ENCODE measurements around the gene CLTB. TPM values are rescaled to one million over a fixed set of nuclear protein-coding genes. Genes with fewer than 3 reads are reported as not detected.
"Not testable (repeated sequence)": the region's sequence is repeated elsewhere in the genome, so short reads cannot be mapped to it uniquely, and the experiment has no call there.

Gene CLTB
- polyA plus RNA-seq, 2 donors: 517 to 730 TPM

GRCh38 chr5:176415240-176415951, 943 bp downstream of the CLTB start:
- no peaks in the 10 kb centered on the region for H3K27me3 ChIP-seq (ENCODE audit: control insufficient read depth in 1 of 2, insufficient read depth in 2 of 2, low read length in 2 of 2)
- H3K4me3 ChIP-seq (ENCODE audit: low read depth in 1 of 2, low read length in 2 of 2): peak overlapping the region; percentile 89 to 95
- WGBS, 2 donors: 47 to 52% methylated on average over 13 of the region's 13 CpGs
- H3K9me3 ChIP-seq (ENCODE audit: control insufficient read depth in 2 of 2, insufficient read depth in 1 of 2, low read depth in 1 of 2, low read length in 1 of 2): no peaks in the 10 kb centered on the region
- peaks cover 0 to 9% of the 10 kb centered on the region in 2 donors for H3K36me3 ChIP-seq (ENCODE audit: control insufficient read depth in 2 of 2, insufficient read depth in 2 of 2, low read length in 1 of 2)
- H3K27ac ChIP-seq (ENCODE audit: low read depth in 2 of 2, low read length in 1 of 2): peak overlapping the region; percentile 95 to 96
- peaks cover 0 to 30% of the 10 kb centered on the region in 2 donors for H3K4me1 ChIP-seq (ENCODE audit: control insufficient read depth in 2 of 2, insufficient read depth in 2 of 2, low read length in 1 of 2)

DNA sequence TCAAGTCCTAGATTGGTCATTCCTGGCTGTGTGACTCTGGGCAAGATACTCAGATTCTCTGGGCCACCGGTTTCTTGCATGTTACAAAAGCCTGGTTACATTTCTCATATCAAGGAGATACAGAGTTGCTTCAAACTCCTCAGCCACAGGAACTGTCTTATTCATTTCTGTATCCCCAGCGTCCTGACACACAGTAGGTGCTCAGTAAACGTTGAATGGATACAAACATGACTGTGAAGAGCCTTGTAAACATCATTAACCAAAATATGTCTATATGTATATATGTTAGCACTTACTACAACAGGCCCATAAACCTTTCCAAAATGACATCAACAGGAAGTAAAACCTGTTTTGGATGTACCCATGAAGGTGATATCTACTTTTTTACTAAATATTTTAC, 1.6 kb downstream of the CLTB start:
- Histone ChIP-seq H3K27ac (ENCODE audit: low read depth in 2 of 2, low read length in 1 of 2) (peak overlapping the region; percentile 93 to 94), H3K9me3 (ENCODE audit: control insufficient read depth in 2 of 2, insufficient read depth in 1 of 2, low read depth in 1 of 2, low read length in 1 of 2) (no peaks in the 10 kb centered on the region), H3K36me3 (ENCODE audit: control insufficient read depth in 2 of 2, insufficient read depth in 2 of 2, low read length in 1 of 2) (peaks cover 0 to 11% of the 10 kb centered on the region in 2 donors), H3K27me3 (ENCODE audit: control insufficient read depth in 1 of 2, insufficient read depth in 2 of 2, low read length in 2 of 2) (no peaks in the 10 kb centered on the region), H3K4me3 (ENCODE audit: low read depth in 1 of 2, low read length in 2 of 2) (peak overlapping the region; percentile 14 to 89), H3K4me1 (ENCODE audit: control insufficient read depth in 2 of 2, insufficient read depth in 2 of 2, low read length in 1 of 2) (peaks cover 0 to 31% of the 10 kb centered on the region in 2 donors)
- WGBS, 2 donors: 43 to 58% methylated on average over 3 of the region's 3 CpGs

DNA sequence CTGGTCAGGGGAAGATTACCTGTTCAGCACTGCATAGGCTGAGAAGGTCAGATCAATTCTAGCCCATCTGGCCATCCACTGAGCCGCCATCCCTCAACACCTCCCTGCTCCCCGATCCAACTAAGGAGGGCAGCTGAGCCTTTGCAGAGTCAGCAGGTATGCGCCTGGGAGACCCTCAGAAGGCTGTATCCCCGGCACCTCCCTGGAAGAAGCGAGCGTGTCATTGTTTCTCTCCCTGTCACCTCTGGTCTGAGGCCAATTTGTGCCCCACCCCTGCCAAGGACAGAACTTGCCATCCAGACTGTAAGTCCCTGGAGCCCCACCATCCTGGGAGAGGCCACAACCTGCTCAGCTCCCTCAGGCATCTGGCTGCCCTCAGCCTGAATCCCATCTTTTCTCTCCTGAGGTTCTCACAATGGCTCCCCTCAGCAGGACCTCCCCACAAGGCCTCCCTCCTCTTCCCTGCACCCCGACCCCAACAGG, 2.6 kb downstream of the CLTB start:
- Histone ChIP-seq H3K27me3 (ENCODE audit: control insufficient read depth in 1 of 2, insufficient read depth in 2 of 2, low read length in 2 of 2) (no peaks in the 10 kb centered on the region), H3K4me1 (ENCODE audit: control insufficient read depth in 2 of 2, insufficient read depth in 2 of 2, low read length in 1 of 2) (peaks cover 0 to 32% of the 10 kb centered on the region in 2 donors), H3K36me3 (ENCODE audit: control insufficient read depth in 2 of 2, insufficient read depth in 2 of 2, low read length in 1 of 2) (peaks cover 0 to 13% of the 10 kb centered on the region in 2 donors), H3K4me3 (ENCODE audit: low read depth in 1 of 2, low read length in 2 of 2) (peak overlapping the region; percentile 38 to 89), H3K9me3 (ENCODE audit: control insufficient read depth in 2 of 2, insufficient read depth in 1 of 2, low read depth in 1 of 2, low read length in 1 of 2) (no peaks in the 10 kb centered on the region), H3K27ac (ENCODE audit: low read depth in 2 of 2, low read length in 1 of 2) (peak overlapping the region; percentile 93 to 94)
- 60 to 74% methylated on average over 7 of the region's 7 CpGs for WGBS, 2 donors

- Histone ChIP-seq H3K4me3 (ENCODE audit: low read depth in 1 of 2, low read length in 2 of 2) (peak overlapping the region; percentile 38 to 89), H3K27ac (ENCODE audit: low read depth in 2 of 2, low read length in 1 of 2) (peak overlapping the region; percentile 93 to 94), H3K9me3 (ENCODE audit: control insufficient read depth in 2 of 2, insufficient read depth in 1 of 2, low read depth in 1 of 2, low read length in 1 of 2) (no peaks in the 10 kb centered on the region), H3K27me3 (ENCODE audit: control insufficient read depth in 1 of 2, insufficient read depth in 2 of 2, low read length in 2 of 2) (no peaks in the 10 kb centered on the region), H3K4me1 (ENCODE audit: control insufficient read depth in 2 of 2, insufficient read depth in 2 of 2, low read length in 1 of 2) (peaks cover 0 to 32% of the 10 kb centered on the region in 2 donors), H3K36me3 (ENCODE audit: control insufficient read depth in 2 of 2, insufficient read depth in 2 of 2, low read length in 1 of 2) (peaks cover 0 to 13% of the 10 kb centered on the region in 2 donors)
- WGBS, 2 donors: 29 to 63% methylated on average over 2 of the region's 2 CpGs
Observed at GRCh38 chr5:176413255-176413565, 3.1 kb downstream of the CLTB start.

DNA sequence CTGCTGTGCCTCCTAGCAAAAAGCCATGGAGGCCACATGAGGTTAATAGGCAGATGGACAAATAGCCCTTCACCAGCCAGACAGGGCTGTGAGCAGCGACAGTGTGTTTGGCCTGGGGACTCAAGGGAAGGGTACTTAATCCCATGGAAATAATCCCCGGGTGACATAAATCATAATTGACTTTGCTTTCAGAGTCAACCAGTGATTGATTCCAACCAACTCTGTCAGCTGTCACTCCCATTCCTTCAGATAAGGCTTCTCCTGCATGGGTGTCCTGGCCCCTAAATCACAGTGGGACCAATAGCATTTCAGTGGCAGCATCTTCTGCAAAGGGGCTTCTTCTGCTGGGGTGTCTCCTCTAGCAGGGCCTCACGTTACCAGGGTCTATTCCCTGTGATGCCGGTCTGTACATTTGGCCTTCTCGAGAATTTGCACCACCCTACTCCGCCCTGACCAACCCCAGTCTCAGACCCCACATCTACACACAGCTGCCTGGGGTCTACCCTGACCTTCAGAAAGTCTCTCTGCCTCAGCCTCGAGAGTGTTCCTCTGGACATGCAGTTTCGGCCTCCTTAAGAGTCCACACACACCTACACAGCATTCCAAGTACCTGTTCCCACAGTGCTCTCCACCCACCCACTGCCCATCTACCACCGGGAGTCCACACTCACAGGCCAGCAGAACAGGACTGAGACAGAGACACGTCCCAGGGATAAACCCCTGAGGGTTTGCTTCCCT, 3.7 kb downstream of the CLTB start:
- Histone ChIP-seq H3K27ac (ENCODE audit: low read depth in 2 of 2, low read length in 1 of 2) (peak overlapping the region; percentile 93 to 94), H3K36me3 (ENCODE audit: control insufficient read depth in 2 of 2, insufficient read depth in 2 of 2, low read length in 1 of 2) (peaks cover 0 to 13% of the 10 kb centered on the region in 2 donors), H3K9me3 (ENCODE audit: control insufficient read depth in 2 of 2, insufficient read depth in 1 of 2, low read depth in 1 of 2, low read length in 1 of 2) (no peaks in the 10 kb centered on the region), H3K27me3 (ENCODE audit: control insufficient read depth in 1 of 2, insufficient read depth in 2 of 2, low read length in 2 of 2) (no peaks in the 10 kb centered on the region), H3K4me3 (ENCODE audit: low read depth in 1 of 2, low read length in 2 of 2) (peak overlapping the region; percentile 38 to 89), H3K4me1 (ENCODE audit: control insufficient read depth in 2 of 2, insufficient read depth in 2 of 2, low read length in 1 of 2) (peaks cover 0 to 34% of the 10 kb centered on the region in 2 donors)
- WGBS, 2 donors: 57 to 65% methylated on average over 10 of the region's 10 CpGs

- Histone ChIP-seq H3K4me3 (ENCODE audit: low read depth in 1 of 2, low read length in 2 of 2) (peak overlapping the region in 1 of 2 donors; percentile 9), H3K9me3 (ENCODE audit: control insufficient read depth in 2 of 2, insufficient read depth in 1 of 2, low read depth in 1 of 2, low read length in 1 of 2) (no peaks in the 10 kb centered on the region), H3K4me1 (ENCODE audit: control insufficient read depth in 2 of 2, insufficient read depth in 2 of 2, low read length in 1 of 2) (peaks cover 0 to 36% of the 10 kb centered on the region in 2 donors), H3K36me3 (ENCODE audit: control insufficient read depth in 2 of 2, insufficient read depth in 2 of 2, low read length in 1 of 2) (peaks cover 0 to 22% of the 10 kb centered on the region in 2 donors), H3K27ac (ENCODE audit: low read depth in 2 of 2, low read length in 1 of 2) (peak overlapping the region; percentile 82 to 94), H3K27me3 (ENCODE audit: control insufficient read depth in 1 of 2, insufficient read depth in 2 of 2, low read length in 2 of 2) (no peaks in the 10 kb centered on the region)
- 59 to 84% methylated on average over 5 of the region's 5 CpGs for WGBS, 2 donors
Observed at GRCh38 chr5:176410486-176411180, 5.7 kb downstream of the CLTB start.

GRCh38 chr5:176409765-176410164, 6.6 kb downstream of the CLTB start:
- H3K9me3 ChIP-seq (ENCODE audit: control insufficient read depth in 2 of 2, insufficient read depth in 1 of 2, low read depth in 1 of 2, low read length in 1 of 2): no peaks in the 10 kb centered on the region
- H3K4me1 ChIP-seq (ENCODE audit: control insufficient read depth in 2 of 2, insufficient read depth in 2 of 2, low read length in 1 of 2): peaks cover 2 to 36% of the 10 kb centered on the region in 2 donors
- no peaks in the 10 kb centered on the region for H3K27me3 ChIP-seq (ENCODE audit: control insufficient read depth in 1 of 2, insufficient read depth in 2 of 2, low read length in 2 of 2)
- peaks cover 0 to 25% of the 10 kb centered on the region in 2 donors for H3K36me3 ChIP-seq (ENCODE audit: control insufficient read depth in 2 of 2, insufficient read depth in 2 of 2, low read length in 1 of 2)
- H3K4me3 ChIP-seq (ENCODE audit: low read depth in 1 of 2, low read length in 2 of 2): no peak overlapping the region
- WGBS, 2 donors: 92 to 95% methylated on average over 4 of the region's 4 CpGs
- peak overlapping the region; percentile 82 to 94 for H3K27ac ChIP-seq (ENCODE audit: low read depth in 2 of 2, low read length in 1 of 2)

GRCh38 chr5:176408590-176408989, 7.7 kb downstream of the CLTB start:
- Histone ChIP-seq H3K27me3 (ENCODE audit: control insufficient read depth in 1 of 2, insufficient read depth in 2 of 2, low read length in 2 of 2) (no peaks in the 10 kb centered on the region), H3K27ac (ENCODE audit: low read depth in 2 of 2, low read length in 1 of 2) (peak overlapping the region; percentile 0 to 5), H3K4me1 (ENCODE audit: control insufficient read depth in 2 of 2, insufficient read depth in 2 of 2, low read length in 1 of 2) (peaks cover 2 to 35% of the 10 kb centered on the region in 2 donors), H3K4me3 (ENCODE audit: low read depth in 1 of 2, low read length in 2 of 2) (no peak overlapping the region), H3K36me3 (ENCODE audit: control insufficient read depth in 2 of 2, insufficient read depth in 2 of 2, low read length in 1 of 2) (peaks cover 0 to 29% of the 10 kb centered on the region in 2 donors), H3K9me3 (ENCODE audit: control insufficient read depth in 2 of 2, insufficient read depth in 1 of 2, low read depth in 1 of 2, low read length in 1 of 2) (no peaks in the 10 kb centered on the region)
- WGBS, 2 donors: 85 to 86% methylated on average over 5 of the region's 5 CpGs

DNA sequence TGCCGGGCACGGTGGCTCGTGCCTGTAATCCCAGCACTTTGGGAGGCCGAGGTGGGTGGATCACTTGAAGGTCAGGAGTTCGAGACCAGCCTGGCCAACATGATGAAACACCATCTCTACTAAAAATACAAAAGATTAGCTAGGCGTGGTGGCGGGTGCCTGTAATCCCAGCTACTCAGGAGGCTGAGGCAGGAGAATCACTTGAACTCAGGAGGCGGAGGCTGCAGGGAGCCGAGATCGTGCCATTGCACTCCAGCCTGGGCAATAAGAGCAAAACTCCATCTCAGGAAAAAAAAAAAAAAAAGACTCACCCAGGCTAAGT, 8.1 kb downstream of the CLTB start:
- Histone ChIP-seq H3K27ac (ENCODE audit: low read depth in 2 of 2, low read length in 1 of 2) (peak overlapping the region; percentile 0 to 84), H3K36me3 (ENCODE audit: control insufficient read depth in 2 of 2, insufficient read depth in 2 of 2, low read length in 1 of 2) (peaks cover 0 to 26% of the 10 kb centered on the region in 2 donors), H3K4me1 (ENCODE audit: control insufficient read depth in 2 of 2, insufficient read depth in 2 of 2, low read length in 1 of 2) (peaks cover 2 to 31% of the 10 kb centered on the region in 2 donors)
- not testable (repeated sequence) for H3K4me3 ChIP-seq (ENCODE audit: low read depth in 1 of 2, low read length in 2 of 2); H3K9me3 ChIP-seq (ENCODE audit: control insufficient read depth in 2 of 2, insufficient read depth in 1 of 2, low read depth in 1 of 2, low read length in 1 of 2); H3K27me3 ChIP-seq (ENCODE audit: control insufficient read depth in 1 of 2, insufficient read depth in 2 of 2, low read length in 2 of 2)
- 67 to 77% methylated on average over 9 to 10 of the region's 10 CpGs for WGBS, 2 donors
